HepG2 (cell line): ENCODE data around the gene ACTR10. TPM values are rescaled to one million over a fixed set of nuclear protein-coding genes. Genes with fewer than 3 reads are reported as not detected.
A peak's percentile ranks its signal among the peaks of the same experiment; 100 is the strongest.

Experiments used
- HES4 ChIP-seq: sonication (generic); formaldehyde crosslinking; IDR thresholded peaks from 2 replicates; pipeline ENCODE4 v1.9.0; 2021; ENCODE audit warnings: mild to moderate bottlenecking, missing genetic modification reagents, borderline replicate concordance
- KDM5A ChIP-seq: fragments of 200-600 bp; sonication (generic); IDR thresholded peaks from 2 replicates; pipeline ENCODE4 v1.7.0; 2018; ENCODE audit warnings: antibody characterized with exemption, mild to moderate bottlenecking, low read length, borderline replicate concordance
- KDM5B ChIP-seq: sonication (generic); formaldehyde crosslinking; IDR thresholded peaks from 2 replicates; pipeline ENCODE4 v1.4.0; 2020; ENCODE audit warnings: missing genetic modification reagents, mild to moderate bottlenecking, borderline replicate concordance
- KMT2B ChIP-seq: IDR thresholded peaks from 2 replicates; pipeline ENCODE4 v1.6.1; 2016; ENCODE audit warnings: missing genetic modification reagents, missing compliant biosample characterization
- LCORL ChIP-seq, 2 experiments: fragments of 450-650 bp in 1 of 2; sonication (generic) in 1 of 2; formaldehyde crosslinking in 1 of 2; IDR thresholded peaks; 2 replicates each; pipeline versions ENCODE4 v1.5.0 to v1.6.1; 2017 to 2020; ENCODE audit warnings: antibody characterized with exemption in 1 of 2, missing genetic modification reagents in 1 of 2
- SKI ChIP-seq: fragments of 450-650 bp; IDR thresholded peaks from one replicate; pipeline ENCODE4 v1.6.1; 2018; ENCODE audit warnings: mild to moderate bottlenecking; ENCODE audit not compliant: partially characterized antibody
- SMYD3 ChIP-seq: sonication (generic); formaldehyde crosslinking; IDR thresholded peaks from 2 replicates; pipeline ENCODE4 v1.8.1; 2023; ENCODE audit warnings: mild to moderate bottlenecking, missing genetic modification reagents
- SP5 ChIP-seq: IDR thresholded peaks from 2 replicates; pipeline ENCODE4 v1.6.1; 2016; ENCODE audit warnings: low read depth, borderline replicate concordance
- SPEN ChIP-seq: sonication (generic); formaldehyde crosslinking; IDR thresholded peaks from 2 replicates; pipeline ENCODE4 v1.5.1; 2020; ENCODE audit warnings: low read depth, mild to moderate bottlenecking, missing genetic modification reagents
- TMF1 ChIP-seq: sonication (generic); formaldehyde crosslinking; IDR thresholded peaks from 2 replicates; pipeline ENCODE4 v1.8.1; 2022; ENCODE audit warnings: low read depth, missing genetic modification reagents
- U2AF1 ChIP-seq: fragments of 200-400 bp; formaldehyde crosslinking; optimal IDR thresholded peaks from 2 replicates; pipeline ENCODE3; 2017; ENCODE audit warnings: mild to moderate bottlenecking, low read depth, low read length
- XBP1 ChIP-seq: sonication (generic); formaldehyde crosslinking; IDR thresholded peaks from 2 replicates; pipeline ENCODE4 v1.5.0; 2020; ENCODE audit warnings: missing genetic modification reagents
- ZMYM4 ChIP-seq: sonication (generic); formaldehyde crosslinking; IDR thresholded peaks from 2 replicates; pipeline ENCODE4 v1.8.1; 2023; ENCODE audit warnings: mild to moderate bottlenecking, missing genetic modification reagents
- ZNF709 ChIP-seq: sonication (generic); formaldehyde crosslinking; IDR thresholded peaks from 2 replicates; pipeline ENCODE4 v1.5.0; 2020; ENCODE audit warnings: mild to moderate bottlenecking, missing genetic modification reagents
- ZNF788 ChIP-seq: sonication (generic); formaldehyde crosslinking; IDR thresholded peaks from 2 replicates; pipeline ENCODE4 v1.5.0; 2020; ENCODE audit warnings: mild to moderate bottlenecking, missing genetic modification reagents, borderline replicate concordance
- polyA plus RNA-seq, 8 experiments: library from polyadenylated mRNA; depleted of rRNA in 3 of 8; stranded (reverse) in 7 of 8; unstranded in 1 of 8; fragments of >200 nt; fragmentation: Illumina TruSeq in 4 of 8; extraction: Trizol in 4 of 8; gene quantifications; 2 replicates each; pipeline versions ENCODE4 v1.2.1 to v1.2.3, GENCODE V29; 2011 to 2016; ENCODE audit warnings: low read depth in 4 of 8, missing spikeins in 1 of 8, mixed read lengths in 1 of 8; ENCODE audit not compliant: insufficient read depth in 1 of 8
- total RNA-seq, 5 experiments: library from RNA; depleted of rRNA; stranded (reverse); fragments of >200 nt; fragmentation: Illumina TruSeq; extraction: Trizol; gene quantifications; 2 replicates each; pipeline ENCODE4 v1.2.3, GENCODE V29; 2016; ENCODE audit warnings: low read depth in 1 of 5
- TF ChIP-seq, protein P1 (sequence below): IDR thresholded peaks from 2 replicates; pipeline ENCODE4 v1.6.1; 2016; ENCODE audit warnings: missing compliant biosample characterization, missing genetic modification reagents, borderline replicate concordance
- TF ChIP-seq, protein P2 (sequence below): IDR thresholded peaks from 2 replicates; pipeline ENCODE4 v1.4.0; 2020; ENCODE audit warnings: mild to moderate bottlenecking, missing genetic modification reagents
- TF ChIP-seq, protein P3 (sequence below): sonication (generic); formaldehyde crosslinking; IDR thresholded peaks from 2 replicates; pipeline ENCODE4 v1.4.0; 2020; ENCODE audit warnings: missing genetic modification reagents
- TF ChIP-seq, protein P4 (sequence below): sonication (generic); formaldehyde crosslinking; IDR thresholded peaks from 2 replicates; pipeline ENCODE4 v1.4.0; 2020; ENCODE audit warnings: low read depth, mild to moderate bottlenecking, missing genetic modification reagents
- TF ChIP-seq, protein P5 (sequence below): sonication (generic); formaldehyde crosslinking; IDR thresholded peaks from 2 replicates; pipeline ENCODE4 v1.8.1; 2023; ENCODE audit warnings: mild to moderate bottlenecking, missing genetic modification reagents, borderline replicate concordance

ACTR10 gene
- total and polyA plus RNA-seq, 2 of the 13 experiments (the other 11 are each of a cell fraction or from before 2014, with no cell fraction given): 30.0 to 41.3 TPM

DNA sequence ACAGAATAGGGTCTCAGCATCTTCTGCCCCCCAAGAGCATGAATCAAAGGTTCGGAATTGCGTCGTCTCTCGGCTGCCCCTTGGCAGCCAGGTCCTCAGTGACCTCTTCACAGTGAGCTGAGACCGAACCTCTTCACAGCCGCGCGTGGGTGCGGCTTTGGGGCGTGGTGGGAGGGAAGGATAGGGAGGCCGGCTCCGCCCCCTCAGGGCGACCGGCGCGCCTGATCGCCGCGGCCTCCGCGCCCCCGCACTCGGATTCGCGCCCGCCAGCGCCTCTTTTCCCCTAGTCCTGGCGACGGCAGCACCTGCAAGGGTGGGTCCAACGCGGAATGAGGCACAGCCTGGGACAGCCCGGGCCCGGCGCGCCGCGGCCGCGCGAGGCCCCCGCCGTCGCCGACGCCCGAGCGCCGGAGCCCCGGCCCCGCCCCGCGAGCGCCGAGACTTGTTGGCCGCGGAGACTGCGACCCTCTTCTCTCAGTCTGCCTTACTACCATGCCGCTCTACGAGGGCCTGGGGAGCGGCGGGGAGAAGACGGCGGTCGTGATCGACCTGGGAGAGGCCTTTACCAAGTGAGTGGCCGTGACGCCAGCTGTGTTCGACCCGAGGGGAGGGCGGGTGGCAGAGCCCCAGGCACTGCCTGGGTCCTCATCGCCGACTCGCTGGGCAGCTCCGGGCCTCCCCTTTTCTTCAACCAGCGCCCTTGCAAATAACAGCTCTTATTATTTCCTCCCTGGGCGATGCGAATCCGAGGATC is at the start of gene ACTR10 (continued):
- TF ChIP-seq, protein P1, sequence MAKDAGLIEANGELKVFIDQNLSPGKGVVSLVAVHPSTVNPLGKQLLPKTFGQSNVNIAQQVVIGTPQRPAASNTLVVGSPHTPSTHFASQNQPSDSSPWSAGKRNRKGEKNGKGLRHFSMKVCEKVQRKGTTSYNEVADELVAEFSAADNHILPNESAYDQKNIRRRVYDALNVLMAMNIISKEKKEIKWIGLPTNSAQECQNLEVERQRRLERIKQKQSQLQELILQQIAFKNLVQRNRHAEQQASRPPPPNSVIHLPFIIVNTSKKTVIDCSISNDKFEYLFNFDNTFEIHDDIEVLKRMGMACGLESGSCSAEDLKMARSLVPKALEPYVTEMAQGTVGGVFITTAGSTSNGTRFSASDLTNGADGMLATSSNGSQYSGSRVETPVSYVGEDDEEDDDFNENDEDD (CRISPR knock-in tag): peak; percentile 56; the same call in 1 of the 2 replicates
- TF ChIP-seq TMF1 (0 out of 2 replicates have a peak, but pooled peaks have one; percentile 48), SKI (peak; percentile 38), KDM5B (peak; percentile 57; the same call in 1 of the 2 replicates), ZNF788 (CRISPR knock-in tag) (peak; percentile 26; the same call in 1 of the 2 replicates), SMYD3 (CRISPR knock-in tag) (no peak), U2AF1 (no peak), SPEN (CRISPR knock-in tag) (peak; percentile 72), XBP1 (CRISPR knock-in tag) (no peak), ZNF709 (no peak; the same call in 1 of the 2 replicates), SP5 (CRISPR knock-in tag) (peak; percentile 83), KDM5A (peak; percentile 55; the same call in 1 of the 2 replicates), HES4 (CRISPR knock-in tag) (0 out of 2 replicates have a peak, but pooled peaks have one; percentile 51), ZMYM4 (CRISPR knock-in tag) (no peak), KMT2B (CRISPR knock-in tag) (peak; percentile 63), LCORL (IDR thresholded peaks at IDR 0.05) (no peak), LCORL (CRISPR knock-in tag; IDR thresholded peaks at IDR 0.05) (peak; percentile 33; the same call in 1 of the 2 replicates)
- TF ChIP-seq, protein P2, sequence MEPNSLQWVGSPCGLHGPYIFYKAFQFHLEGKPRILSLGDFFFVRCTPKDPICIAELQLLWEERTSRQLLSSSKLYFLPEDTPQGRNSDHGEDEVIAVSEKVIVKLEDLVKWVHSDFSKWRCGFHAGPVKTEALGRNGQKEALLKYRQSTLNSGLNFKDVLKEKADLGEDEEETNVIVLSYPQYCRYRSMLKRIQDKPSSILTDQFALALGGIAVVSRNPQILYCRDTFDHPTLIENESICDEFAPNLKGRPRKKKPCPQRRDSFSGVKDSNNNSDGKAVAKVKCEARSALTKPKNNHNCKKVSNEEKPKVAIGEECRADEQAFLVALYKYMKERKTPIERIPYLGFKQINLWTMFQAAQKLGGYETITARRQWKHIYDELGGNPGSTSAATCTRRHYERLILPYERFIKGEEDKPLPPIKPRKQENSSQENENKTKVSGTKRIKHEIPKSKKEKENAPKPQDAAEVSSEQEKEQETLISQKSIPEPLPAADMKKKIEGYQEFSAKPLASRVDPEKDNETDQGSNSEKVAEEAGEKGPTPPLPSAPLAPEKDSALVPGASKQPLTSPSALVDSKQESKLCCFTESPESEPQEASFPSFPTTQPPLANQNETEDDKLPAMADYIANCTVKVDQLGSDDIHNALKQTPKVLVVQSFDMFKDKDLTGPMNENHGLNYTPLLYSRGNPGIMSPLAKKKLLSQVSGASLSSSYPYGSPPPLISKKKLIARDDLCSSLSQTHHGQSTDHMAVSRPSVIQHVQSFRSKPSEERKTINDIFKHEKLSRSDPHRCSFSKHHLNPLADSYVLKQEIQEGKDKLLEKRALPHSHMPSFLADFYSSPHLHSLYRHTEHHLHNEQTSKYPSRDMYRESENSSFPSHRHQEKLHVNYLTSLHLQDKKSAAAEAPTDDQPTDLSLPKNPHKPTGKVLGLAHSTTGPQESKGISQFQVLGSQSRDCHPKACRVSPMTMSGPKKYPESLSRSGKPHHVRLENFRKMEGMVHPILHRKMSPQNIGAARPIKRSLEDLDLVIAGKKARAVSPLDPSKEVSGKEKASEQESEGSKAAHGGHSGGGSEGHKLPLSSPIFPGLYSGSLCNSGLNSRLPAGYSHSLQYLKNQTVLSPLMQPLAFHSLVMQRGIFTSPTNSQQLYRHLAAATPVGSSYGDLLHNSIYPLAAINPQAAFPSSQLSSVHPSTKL (CRISPR knock-in tag): peak; percentile 38
- TF ChIP-seq, protein P3, sequence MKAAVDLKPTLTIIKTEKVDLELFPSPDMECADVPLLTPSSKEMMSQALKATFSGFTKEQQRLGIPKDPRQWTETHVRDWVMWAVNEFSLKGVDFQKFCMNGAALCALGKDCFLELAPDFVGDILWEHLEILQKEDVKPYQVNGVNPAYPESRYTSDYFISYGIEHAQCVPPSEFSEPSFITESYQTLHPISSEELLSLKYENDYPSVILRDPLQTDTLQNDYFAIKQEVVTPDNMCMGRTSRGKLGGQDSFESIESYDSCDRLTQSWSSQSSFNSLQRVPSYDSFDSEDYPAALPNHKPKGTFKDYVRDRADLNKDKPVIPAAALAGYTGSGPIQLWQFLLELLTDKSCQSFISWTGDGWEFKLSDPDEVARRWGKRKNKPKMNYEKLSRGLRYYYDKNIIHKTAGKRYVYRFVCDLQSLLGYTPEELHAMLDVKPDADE (CRISPR knock-in tag): no peak
- TF ChIP-seq, protein P4, sequence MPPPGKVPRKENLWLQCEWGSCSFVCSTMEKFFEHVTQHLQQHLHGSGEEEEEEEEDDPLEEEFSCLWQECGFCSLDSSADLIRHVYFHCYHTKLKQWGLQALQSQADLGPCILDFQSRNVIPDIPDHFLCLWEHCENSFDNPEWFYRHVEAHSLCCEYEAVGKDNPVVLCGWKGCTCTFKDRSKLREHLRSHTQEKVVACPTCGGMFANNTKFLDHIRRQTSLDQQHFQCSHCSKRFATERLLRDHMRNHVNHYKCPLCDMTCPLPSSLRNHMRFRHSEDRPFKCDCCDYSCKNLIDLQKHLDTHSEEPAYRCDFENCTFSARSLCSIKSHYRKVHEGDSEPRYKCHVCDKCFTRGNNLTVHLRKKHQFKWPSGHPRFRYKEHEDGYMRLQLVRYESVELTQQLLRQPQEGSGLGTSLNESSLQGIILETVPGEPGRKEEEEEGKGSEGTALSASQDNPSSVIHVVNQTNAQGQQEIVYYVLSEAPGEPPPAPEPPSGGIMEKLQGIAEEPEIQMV: no peak
- TF ChIP-seq, protein P5, sequence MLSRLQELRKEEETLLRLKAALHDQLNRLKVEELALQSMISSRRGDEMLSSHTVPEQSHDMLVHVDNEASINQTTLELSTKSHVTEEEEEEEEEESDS (CRISPR knock-in tag): no peak
